GM21825 (cell line): ENCODE data around the gene GADL1.

Experiments
- ATAC-seq: cut with Tn5 transposase; IDR thresholded peaks from one replicate; pipeline ENCODE4 v1.9.1; 2021; ENCODE audit warnings: mild to moderate bottlenecking, moderate library complexity; ENCODE audit not compliant: unreplicated experiment

Gene GADL1

GRCh38 chr3:30886888-30887287 lies 7.6 kb downstream of the GADL1 start:
- ATAC-seq, result no peak

GRCh38 chr3:30878862-30879261 lies 15.6 kb downstream of the GADL1 start:
- ATAC-seq, result no peak

GRCh38 chr3:30875505-30875904 lies 19.0 kb downstream of the GADL1 start:
- no peak for ATAC-seq

- no peak for ATAC-seq
These were observed 20.8 kb downstream of the GADL1 start for GRCh38 chr3:30873671-30874070.

DNA sequence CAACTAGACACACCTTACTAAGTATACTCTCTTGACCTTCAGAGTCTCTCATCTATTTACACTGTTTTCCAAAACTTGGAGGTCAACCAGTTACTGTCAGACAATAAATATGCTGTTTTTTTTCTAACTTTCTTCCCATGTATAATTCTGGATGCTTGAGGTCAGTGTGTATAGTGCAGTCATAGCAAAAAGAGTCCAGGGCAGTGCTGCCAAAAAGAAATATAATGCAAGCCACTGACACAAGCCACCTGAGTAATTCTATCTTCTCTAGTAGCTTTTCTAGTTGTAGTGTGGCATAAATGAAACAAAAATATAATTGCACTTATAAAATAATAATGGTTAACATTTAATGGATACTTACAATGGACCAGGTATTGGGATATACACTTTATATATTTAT lies 21.6 kb downstream of the GADL1 start:
- no peak for ATAC-seq

DNA sequence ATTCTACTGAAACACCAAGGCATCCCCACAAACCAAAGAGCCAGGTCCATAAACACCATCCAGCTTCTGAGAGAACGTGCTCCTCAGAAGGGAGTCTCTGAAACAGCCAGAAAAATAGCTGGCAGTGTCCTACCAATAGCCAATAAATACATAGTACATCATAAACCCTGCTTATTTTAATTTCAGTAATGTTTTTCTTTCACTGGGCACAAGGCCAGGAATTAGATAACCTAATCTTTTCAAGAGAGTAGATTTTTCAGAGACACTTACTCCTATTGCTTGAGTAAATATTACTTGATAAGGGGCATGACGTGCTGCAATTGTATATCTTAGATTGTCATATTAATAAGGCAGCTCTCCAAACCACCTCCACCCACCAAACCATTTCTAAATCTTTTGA lies 22.7 kb downstream of the GADL1 start:
- no peak for ATAC-seq

DNA sequence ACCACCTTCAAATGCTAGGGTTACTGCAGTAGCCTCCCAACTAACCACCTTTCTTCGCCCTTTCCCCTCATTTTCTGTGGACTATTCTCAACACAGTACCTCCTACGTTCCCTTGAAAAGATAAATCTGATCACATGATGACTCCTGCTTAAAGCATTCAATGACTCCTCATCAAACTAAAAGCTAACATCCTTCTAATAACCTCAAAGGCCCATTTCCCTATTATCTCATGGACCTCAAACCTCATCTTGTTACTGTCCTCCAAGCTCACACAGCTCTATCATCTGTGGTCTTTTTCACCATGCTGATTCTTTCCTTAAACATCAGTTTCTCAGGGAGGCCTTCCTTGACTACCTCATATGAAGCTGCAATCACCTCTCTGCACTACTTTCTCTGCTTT lies 29.6 kb downstream of the GADL1 start:
- no peak for ATAC-seq

- ATAC-seq, result no peak
These were observed 30.3 kb downstream of the GADL1 start for GRCh38 chr3:30864132-30864531.

DNA sequence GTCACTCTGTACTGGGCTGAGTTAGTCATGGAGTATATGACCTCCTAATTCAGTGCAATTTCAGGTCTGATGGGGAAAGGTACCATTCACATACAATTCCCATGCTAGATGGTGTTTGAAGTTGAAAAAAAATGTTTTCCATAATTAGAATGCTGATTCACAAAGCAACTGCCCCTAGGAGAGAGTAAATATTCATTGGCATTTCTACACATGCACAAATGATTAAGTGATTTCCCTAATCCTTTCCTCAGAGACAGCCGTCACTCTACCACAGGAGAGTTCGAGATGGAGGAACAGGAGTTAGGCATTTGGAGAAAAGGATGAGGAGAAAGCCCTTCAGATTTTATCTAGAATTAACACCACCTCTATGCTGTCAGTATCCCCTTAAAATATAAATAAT lies 32.5 kb downstream of the GADL1 start:
- ATAC-seq, result no peak

- ATAC-seq, result no peak
These were observed 35.5 kb downstream of the GADL1 start for GRCh38 chr3:30858894-30859389.

DNA sequence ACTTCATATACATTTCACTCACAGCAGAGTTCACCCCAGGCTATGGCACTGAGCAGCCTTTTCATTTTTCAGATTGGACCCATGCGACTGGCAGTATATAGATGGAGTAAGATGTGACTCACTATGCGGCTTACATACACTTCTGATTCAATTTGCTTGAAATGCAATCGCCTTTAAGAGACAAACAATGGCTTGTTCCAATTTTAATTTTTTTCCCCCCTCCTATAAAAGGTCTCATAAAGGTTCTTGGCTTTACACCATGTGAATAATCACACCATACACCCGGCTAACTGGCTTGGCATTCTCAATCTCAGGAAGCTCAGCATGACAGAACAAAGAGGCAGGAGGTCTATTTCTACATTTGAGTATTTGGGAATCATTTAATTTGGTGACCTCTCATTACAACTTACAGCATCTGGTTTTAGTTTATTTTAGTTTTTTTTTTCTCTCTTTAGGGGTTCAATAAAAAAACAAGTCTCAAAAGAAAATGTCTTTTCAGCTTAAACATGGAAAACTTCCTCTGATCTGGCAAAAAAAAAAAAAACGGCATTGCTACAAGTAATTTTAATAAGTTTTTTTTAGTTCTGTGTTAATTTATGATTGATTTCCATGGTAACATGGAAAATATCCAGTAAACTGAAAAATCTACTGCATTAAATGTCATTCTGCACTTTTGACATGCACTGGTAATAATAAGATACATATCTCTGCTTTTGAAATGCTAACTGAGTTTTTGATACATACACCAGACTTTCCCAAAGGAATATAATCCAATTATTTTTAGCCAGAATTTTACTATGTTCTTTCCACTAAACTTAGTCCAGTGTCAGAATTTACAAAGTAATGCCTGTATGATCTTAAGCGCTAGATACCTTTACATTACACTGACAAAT lies 38.8 kb downstream of the GADL1 start:
- ATAC-seq, result no peak

- no peak for ATAC-seq
These were observed 41.6 kb downstream of the GADL1 start for GRCh38 chr3:30852833-30853232.

DNA sequence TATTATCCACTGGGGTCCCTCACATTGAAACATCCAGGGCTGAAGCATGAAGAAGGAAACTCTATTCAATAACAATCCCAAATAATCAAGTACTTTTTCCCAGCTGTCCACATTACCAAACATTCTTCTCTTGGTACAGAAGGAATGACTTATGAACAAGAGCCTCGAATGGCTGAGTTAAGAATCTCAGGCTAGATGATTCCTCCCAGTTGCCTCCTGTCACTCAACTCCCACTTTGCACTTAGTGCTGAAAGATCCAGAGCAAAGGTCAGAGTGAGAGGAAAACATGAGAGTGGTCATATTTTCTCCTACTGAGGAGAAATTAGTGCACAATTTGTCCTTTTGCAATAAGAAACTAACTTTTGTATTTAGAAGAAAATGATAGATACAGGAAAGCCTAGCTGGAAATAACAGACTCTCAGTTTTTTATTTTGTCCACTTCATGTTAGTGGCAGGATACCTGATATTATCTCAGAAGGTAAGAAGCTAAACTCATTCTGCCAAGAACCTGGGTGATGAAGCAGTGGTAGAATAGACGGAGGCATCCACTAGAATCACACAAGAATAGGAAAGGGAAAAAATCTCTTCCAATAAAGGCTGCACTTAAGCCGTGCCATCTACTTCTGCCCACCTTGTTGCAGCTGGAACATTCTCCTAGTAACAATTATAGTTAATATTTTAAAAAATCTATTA lies 46.2 kb downstream of the GADL1 start:
- ATAC-seq, result no peak

- ATAC-seq, result no peak
These were observed 46.9 kb downstream of the GADL1 start for GRCh38 chr3:30847592-30847991.

- no peak for ATAC-seq
These were observed 48.9 kb downstream of the GADL1 start for GRCh38 chr3:30845606-30846005.

GRCh38 chr3:30843877-30844276 lies 50.6 kb downstream of the GADL1 start:
- ATAC-seq, result no peak

GRCh38 chr3:30836141-30836540 lies 58.3 kb downstream of the GADL1 start:
- ATAC-seq, result no peak

GRCh38 chr3:30835667-30836066 lies 58.8 kb downstream of the GADL1 start:
- no peak for ATAC-seq

DNA sequence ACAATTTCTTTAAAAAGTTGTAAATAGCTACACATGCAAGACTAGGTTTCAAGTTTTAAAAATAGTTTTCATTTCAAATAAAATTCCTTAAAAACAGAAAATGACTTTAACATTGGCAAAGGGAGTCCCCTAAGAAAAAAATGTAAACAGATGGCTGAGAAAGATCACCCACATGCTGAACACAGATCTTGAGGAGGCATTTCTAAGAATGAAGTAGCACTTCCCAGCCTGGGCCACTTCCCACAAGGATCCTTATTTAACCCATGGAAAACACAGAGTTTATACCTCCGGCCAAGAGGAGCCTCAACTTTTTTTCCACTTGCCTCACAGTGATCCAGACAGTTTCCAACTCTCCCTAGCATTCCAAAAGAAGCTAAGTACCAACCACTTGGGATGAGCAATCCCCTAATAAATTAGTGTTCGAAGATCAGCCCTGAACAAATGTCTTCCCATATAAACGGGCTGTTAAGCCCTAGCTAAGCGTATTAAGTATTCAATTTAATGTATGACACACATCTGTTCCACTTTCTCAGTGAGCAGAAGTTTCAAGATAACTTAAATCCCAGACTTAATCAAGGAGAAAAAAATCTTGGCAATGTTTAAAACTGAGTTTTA lies 61.4 kb downstream of the GADL1 start:
- no peak for ATAC-seq

GRCh38 chr3:30827080-30827479 lies 67.4 kb downstream of the GADL1 start:
- no peak for ATAC-seq

DNA sequence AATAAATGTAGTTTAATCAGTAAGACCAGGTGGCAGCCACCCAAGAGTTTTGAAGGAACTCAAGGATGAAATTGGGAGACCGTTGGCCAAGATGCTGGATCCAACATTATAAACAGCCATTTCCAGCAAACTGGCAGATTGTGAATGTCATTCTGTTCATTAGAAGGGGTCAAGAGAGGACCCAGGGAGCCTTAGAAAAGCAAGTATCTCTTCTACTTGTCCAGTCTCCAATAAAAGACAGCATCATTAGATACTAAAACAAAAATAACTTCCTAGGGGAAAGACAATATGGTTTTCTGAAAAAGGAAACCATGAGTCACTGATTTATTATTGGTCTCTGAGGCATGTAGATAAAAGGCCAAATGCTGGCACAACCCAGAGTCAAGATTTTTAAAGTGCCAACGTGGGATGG lies 67.9 kb downstream of the GADL1 start:
- ATAC-seq, result no peak
